SU-DHL-6 (cell line): ENCODE results near the gene CITED2.

Experiments
- H2AFZ ChIP-seq: fragments of 200-600 bp; sonication (generic); 2 replicates; pipeline ENCODE4 v1.6.1; 2014; ENCODE audit warnings: low read depth, mild to moderate bottlenecking, moderate library complexity, mixed read lengths, antibody characterized with exemption, low read length; ENCODE audit not compliant: severe bottlenecking
- H3F3A ChIP-seq: fragments of 200-600 bp; shearing (Covaris generic); 2 replicates; pipeline ENCODE4 v1.6.0; 2016; ENCODE audit warnings: antibody characterized with exemption, mild to moderate bottlenecking; ENCODE audit not compliant: insufficient read depth
- H3K27ac ChIP-seq: fragments of 200-600 bp; sonication (generic); 2 replicates; pipeline ENCODE4 v1.5.1; 2016; ENCODE audit warnings: low read depth, mild to moderate bottlenecking, low read length, moderate library complexity, mixed read lengths
- H3K27me3 ChIP-seq: fragments of 200-600 bp; sonication (generic), shearing (Covaris generic); 2 replicates; pipeline ENCODE4 v1.6.0; 2014; ENCODE audit warnings: mild to moderate bottlenecking, low read length
- H3K36me3 ChIP-seq: fragments of 200-600 bp; sonication (generic); 2 replicates; pipeline ENCODE4 v1.6.1; 2014; ENCODE audit warnings: mild to moderate bottlenecking, low read length, mixed read lengths
- H3K4me2 ChIP-seq: fragments of 300-600, 200-600 bp; shearing (Covaris generic), sonication (generic); 2 replicates; pipeline ENCODE4 v1.6.0; 2014; ENCODE audit warnings: low read length, low read depth, mild to moderate bottlenecking; ENCODE audit not compliant: poor library complexity, severe bottlenecking
- H3K4me3 ChIP-seq: fragments of 200-600 bp; sonication (generic); 2 replicates; pipeline ENCODE4 v1.5.1; 2014; ENCODE audit warnings: antibody characterized with exemption, low read length, mild to moderate bottlenecking, mixed read lengths; ENCODE audit not compliant: insufficient read depth, poor library complexity, severe bottlenecking
- H3K79me2 ChIP-seq: fragments of 200-600 bp; sonication (generic); 2 replicates; pipeline ENCODE4 v1.6.1; 2014; ENCODE audit warnings: mild to moderate bottlenecking, low read length, moderate library complexity; ENCODE audit not compliant: insufficient read depth
- H3K9ac ChIP-seq: fragments of 200-600 bp; sonication (generic); 2 replicates; pipeline ENCODE4 v1.7.0; 2014; ENCODE audit warnings: mild to moderate bottlenecking, low read length
- H3K9me2 ChIP-seq: fragments of 200-600 bp; sonication (generic); replicated peaks from 2 replicates; pipeline ENCODE4 v1.6.1; 2014; ENCODE audit warnings: low read length; ENCODE audit not compliant: insufficient read depth
- H3K9me3 ChIP-seq: fragments of 200-600 bp; sonication (generic); 2 replicates; pipeline ENCODE4 v1.6.1; 2014; ENCODE audit warnings: low read length, mixed read lengths; ENCODE audit not compliant: insufficient read depth
- H4K20me1 ChIP-seq: fragments of 200-600 bp; sonication (generic); 2 replicates; pipeline ENCODE4 v1.6.1; 2014; ENCODE audit warnings: low read depth, mild to moderate bottlenecking, antibody characterized with exemption, low read length, moderate library complexity, mixed read lengths
- CTCF ChIP-seq: fragments of 200-600 bp; sonication (generic); IDR thresholded peaks from one replicate; pipeline ENCODE4 v1.5.1; 2017; ENCODE audit warnings: antibody characterized with exemption, mild to moderate bottlenecking, low read length, moderate library complexity; ENCODE audit not compliant: insufficient read depth, poor library complexity, severe bottlenecking
- EZH2phosphoT487 ChIP-seq: fragments of 200-600 bp; sonication (generic), shearing (Covaris generic); conservative IDR thresholded peaks from 2 replicates; pipeline ENCODE4 v1.6.1; 2018; ENCODE audit warnings: mild to moderate bottlenecking, antibody characterized with exemption, low read length, moderate library complexity, mixed read lengths

The CITED2 gene

GRCh38 chr6:139324301-139324555, 50.2 kb downstream of the CITED2 start:
- TF ChIP-seq CTCF, result no peak
- no peak for TF ChIP-seq EZH2phosphoT487
- H4K20me1 ChIP-seq, result no peaks in the 10 kb centered on the region
- peaks cover 8% of the 10 kb centered on the region; the same call in 1 of the 2 replicates for H3K79me2 ChIP-seq
- H3F3A ChIP-seq, result peaks cover 77% of the 10 kb centered on the region
- peak overlapping the region; percentile 74 for H3K4me2 ChIP-seq
- no peaks in the 10 kb centered on the region for H3K27me3 ChIP-seq
- no peak overlapping the region for H2AFZ ChIP-seq
- H3K9ac ChIP-seq, result peak overlapping the region; percentile 40; the same call in 1 of the 2 replicates
- H3K4me3 ChIP-seq, result no peak overlapping the region
- no peaks in the 10 kb centered on the region for H3K9me2 ChIP-seq
- no peaks in the 10 kb centered on the region for H3K9me3 ChIP-seq
- H3K36me3 ChIP-seq, result peaks cover 15% of the 10 kb centered on the region
- peak overlapping the region; percentile 99 for H3K27ac ChIP-seq

GRCh38 chr6:139323511-139324300, 50.7 kb downstream of the CITED2 start:
- H3K79me2 ChIP-seq, result peaks cover 8% of the 10 kb centered on the region; the same call in 1 of the 2 replicates
- peaks cover 11% of the 10 kb centered on the region for H3K36me3 ChIP-seq
- H3K4me2 ChIP-seq, result peak overlapping the region; percentile 74
- H4K20me1 ChIP-seq, result no peaks in the 10 kb centered on the region
- peak overlapping the region; percentile 99 for H3K27ac ChIP-seq
- peak overlapping the region; percentile 68 for H2AFZ ChIP-seq
- peak overlapping the region; percentile 36 for H3K4me3 ChIP-seq
- no peak for TF ChIP-seq EZH2phosphoT487
- TF ChIP-seq CTCF, result no peak
- H3K9me2 ChIP-seq, result no peaks in the 10 kb centered on the region
- peak overlapping the region; percentile 40 for H3K9ac ChIP-seq
- no peaks in the 10 kb centered on the region for H3K27me3 ChIP-seq
- H3K9me3 ChIP-seq, result no peaks in the 10 kb centered on the region
- peaks cover 77% of the 10 kb centered on the region for H3F3A ChIP-seq
